Thyroid gland (tissue), 4 donors: ENCODE measurements around the gene ANG. TPM values are rescaled to one million over a fixed set of nuclear protein-coding genes. Genes with fewer than 3 reads are reported as not detected.
"Not testable (repeated sequence)": the region's sequence is repeated elsewhere in the genome, so short reads cannot be mapped to it uniquely, and the experiment has no call there.

Source experiments
- DNase-seq, 2 donors: peaks; one replicate each; pipeline ENCODE4 v3.0.0-alpha.2; 2019
- H3K27ac ChIP-seq, 3 donors: fragments of 200-600 bp; sonication (generic); 1 replicate in 2 of 3; 2 replicates in 1 of 3; pipeline ENCODE4 v1.5.1; 2016 to 2019; ENCODE audit warnings: mild to moderate bottlenecking in 1 of 3, moderate library complexity in 1 of 3
- H3K27me3 ChIP-seq: fragments of 200-600 bp; sonication (generic); one replicate; pipeline ENCODE4 v1.5.1; 2019
- H3K36me3 ChIP-seq, 2 donors: fragments of 200-600 bp; sonication (generic); one replicate each; pipeline ENCODE4 v1.5.1; 2016 to 2019
- H3K4me1 ChIP-seq, 2 donors: fragments of 200-600 bp; sonication (generic); one replicate each; pipeline ENCODE4 v1.5.1; 2017 to 2019
- H3K4me3 ChIP-seq, 3 donors: fragments of 200-600 bp; sonication (generic); replicated peaks in 1 of 3; 1 replicate in 2 of 3; 2 replicates in 1 of 3; pipeline ENCODE4 v1.5.1; 2016; ENCODE audit warnings: mild to moderate bottlenecking in 1 of 3
- H3K9me3 ChIP-seq: fragments of 200-600 bp; sonication (generic); one replicate; pipeline ENCODE4 v1.5.1; 2017
- CTCF ChIP-seq, 6 experiments: fragments of 200-600 bp in 3 of 6; fragments of 450-650 bp in 3 of 6; sonication (generic) in 3 of 6; IDR thresholded peaks; one replicate each; pipeline ENCODE4 v1.5.1; 2016 to 2019; ENCODE audit warnings: antibody characterized with exemption in 6 of 6, mild to moderate bottlenecking in 2 of 6, inconsistent platforms in 1 of 6, moderate library complexity in 1 of 6
- POLR2A ChIP-seq, 2 donors: fragments of 450-650 bp; IDR thresholded peaks; one replicate each; pipeline ENCODE4 v1.6.1; 2017; ENCODE audit warnings: antibody characterized with exemption in 2 of 2, mild to moderate bottlenecking in 2 of 2, moderate library complexity in 1 of 2
- WGBS, 2 donors: methylation state at CpG; one replicate each; pipeline ENCODE4 v1.1.5; 2017; 5-methylcytosine and 5-hydroxymethylcytosine counted together
- intact Hi-C: fragments of 100-400 bp; cut with DNase I; formaldehyde crosslinking; loops from one replicate; pipeline ENCODE4 v1.15.1; 2023
- total RNA-seq, 4 donors: library from RNA; depleted of rRNA; stranded (reverse); fragments of >200 nt; gene quantifications; one replicate each; pipeline ENCODE4 v1.2.3, GENCODE V29; 2016

Gene ANG
- total RNA-seq, 4 donors from 2014 or later = 2.8 to 17.6 (median 5.8) TPM

- Histone ChIP-seq H3K27me3 (no peaks in the 10 kb centered on the region), H3K9me3 (no peaks in the 10 kb centered on the region), H3K4me1 (peaks cover 0 to 12% of the 10 kb centered on the region in 2 donors), H3K27ac (no peak overlapping the region), H3K36me3 (no peaks in the 10 kb centered on the region), H3K4me3 (no peak overlapping the region)
- intact Hi-C loops = no loop called here
- no peak for TF ChIP-seq POLR2A (IDR thresholded peaks at IDR 0.05)
- TF ChIP-seq CTCF (IDR thresholded peaks at IDR 0.05) = no peak
- WGBS, 2 donors = 35 to 38% methylated on average over 4 of the region's 4 CpGs
- DNase-seq = peak; percentile 8 to 20
Measured at GRCh38 chr14:20719777-20720176, 31.2 kb downstream of the ANG start.

DNA sequence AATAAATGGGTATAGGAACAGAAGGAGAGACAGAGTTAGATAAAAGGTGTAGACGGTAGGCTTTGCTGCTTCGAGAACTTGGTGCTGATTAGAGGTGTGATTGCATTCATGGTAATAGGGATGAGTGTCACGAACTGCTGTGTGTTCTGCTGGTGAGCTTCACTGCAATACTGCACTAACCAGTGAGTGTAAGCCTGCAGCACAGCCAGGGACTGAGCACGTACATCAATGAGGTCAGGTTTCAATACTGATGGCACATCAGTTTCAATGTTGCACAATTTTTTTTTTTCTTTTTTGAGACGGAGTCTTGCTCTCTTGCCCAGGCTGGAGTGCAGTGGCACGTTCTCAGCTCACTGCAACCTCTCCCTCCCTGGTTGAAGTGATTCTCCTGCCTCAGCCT, 32.2 kb downstream of the ANG start:
- H3K27ac ChIP-seq = no peak overlapping the region
- H3K27me3 ChIP-seq = no peaks in the 10 kb centered on the region
- no peak for DNase-seq
- peaks cover 0 to 6% of the 10 kb centered on the region in 2 donors for H3K4me1 ChIP-seq
- no peaks in the 10 kb centered on the region for H3K9me3 ChIP-seq
- H3K4me3 ChIP-seq = no peak overlapping the region
- intact Hi-C loops = no loop called here
- WGBS, 2 donors = 87 to 91% methylated on average over 6 of the region's 6 CpGs
- TF ChIP-seq CTCF (IDR thresholded peaks at IDR 0.05) (no peak), POLR2A (IDR thresholded peaks at IDR 0.05) (no peak)
- H3K36me3 ChIP-seq = no peaks in the 10 kb centered on the region

- Histone ChIP-seq H3K4me1 (peaks cover 0 to 6% of the 10 kb centered on the region in 2 donors), H3K4me3 (no peak overlapping the region), H3K36me3 (no peaks in the 10 kb centered on the region), H3K9me3 (no peaks in the 10 kb centered on the region), H3K27ac (no peak overlapping the region), H3K27me3 (no peaks in the 10 kb centered on the region)
- 64 to 89% methylated on average over 12 of the region's 12 CpGs for WGBS, 2 donors
- intact Hi-C loops = no loop called here
- TF ChIP-seq POLR2A (IDR thresholded peaks at IDR 0.05) (no peak), CTCF (IDR thresholded peaks at IDR 0.05) (no peak)
- no peak for DNase-seq
Measured at GRCh38 chr14:20722016-20722415, 33.5 kb downstream of the ANG start.

- DNase-seq = no peak
- H3K9me3 ChIP-seq = no peaks in the 10 kb centered on the region
- no peaks in the 10 kb centered on the region for H3K27me3 ChIP-seq
- WGBS, 2 donors = 34 to 74% methylated on average over 6 to 14 of the region's 28 CpGs
- H3K27ac ChIP-seq = no peak overlapping the region
- H3K4me1 ChIP-seq = peaks cover 0 to 6% of the 10 kb centered on the region in 2 donors
- intact Hi-C loops = no loop called here
- H3K4me3 ChIP-seq = no peak overlapping the region
- no peak for TF ChIP-seq POLR2A (IDR thresholded peaks at IDR 0.05)
- TF ChIP-seq CTCF (IDR thresholded peaks at IDR 0.05) = no peak
- H3K36me3 ChIP-seq = no peaks in the 10 kb centered on the region
Measured at GRCh38 chr14:20723488-20723887, 34.9 kb downstream of the ANG start.

DNA sequence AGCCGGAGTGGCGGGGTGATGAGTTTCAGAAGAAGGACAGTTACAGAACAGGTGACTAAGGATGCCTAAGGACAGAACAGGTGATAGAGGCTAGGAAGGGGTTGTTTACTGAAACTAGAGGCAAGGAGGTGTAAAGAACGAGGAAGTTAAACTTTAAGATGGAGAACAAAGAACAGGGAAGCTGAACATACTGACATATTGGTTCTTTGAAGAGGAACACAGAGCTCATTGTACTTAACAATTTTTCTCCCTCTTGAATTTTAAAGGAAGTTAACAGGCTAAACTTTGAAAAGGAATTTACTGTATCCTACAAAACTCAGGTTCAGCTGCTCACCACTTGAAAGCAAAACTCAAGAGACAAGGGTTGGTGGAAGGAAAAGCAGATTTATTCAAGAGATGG, 37.6 kb downstream of the ANG start:
- DNase-seq, H3K27me3 ChIP-seq, H3K4me1 ChIP-seq, H3K4me3 ChIP-seq, H3K36me3 ChIP-seq, H3K9me3 ChIP-seq, H3K27ac ChIP-seq, intact Hi-C loops: not testable (repeated sequence)
- 89 to 90% methylated on average over 3 of the region's 3 CpGs for WGBS, 2 donors

GRCh38 chr14:20726531-20726930, 38.0 kb downstream of the ANG start:
- Histone ChIP-seq H3K9me3 (no peaks in the 10 kb centered on the region), H3K4me3 (no peak overlapping the region), H3K27ac (no peak overlapping the region), H3K36me3 (no peaks in the 10 kb centered on the region), H3K4me1 (no peaks in the 10 kb centered on the region), H3K27me3 (no peaks in the 10 kb centered on the region)
- intact Hi-C loops = no loop called here
- no peak for DNase-seq
- TF ChIP-seq CTCF (IDR thresholded peaks at IDR 0.05) = no peak
- no peak for TF ChIP-seq POLR2A (IDR thresholded peaks at IDR 0.05)
- WGBS, 2 donors = 73 to 91% methylated on average over 1 of the region's 1 CpG
